Suprapubic skin (tissue), 4 donors: Measurements from ENCODE around the gene NPTXR. TPM values are rescaled to one million over a fixed set of nuclear protein-coding genes. Genes with fewer than 3 reads are reported as not detected.

Source experiments
- DNase-seq, 2 donors: peaks; one replicate each; pipeline ENCODE4 v3.0.0-alpha.2; 2019; ENCODE audit warnings: low spot score in 2 of 2
- H3K27ac ChIP-seq: fragments of 200-600 bp; sonication (generic); one replicate; pipeline ENCODE4 v1.5.1; 2019
- H3K27me3 ChIP-seq: fragments of 200-600 bp; sonication (generic); one replicate; pipeline ENCODE4 v1.5.1; 2019
- H3K36me3 ChIP-seq: fragments of 200-600 bp; sonication (generic); one replicate; pipeline ENCODE4 v1.5.1; 2019
- H3K4me1 ChIP-seq: fragments of 200-600 bp; sonication (generic); one replicate; pipeline ENCODE4 v1.5.1; 2019
- H3K4me3 ChIP-seq: fragments of 200-600 bp; sonication (generic); one replicate; pipeline ENCODE4 v1.5.1; 2019; ENCODE audit warnings: mild to moderate bottlenecking
- H3K9me3 ChIP-seq: fragments of 200-600 bp; sonication (generic); one replicate; pipeline ENCODE4 v1.5.1; 2019
- EP300 ChIP-seq: sonication (generic); formaldehyde crosslinking; IDR thresholded peaks from one replicate; pipeline ENCODE4 v1.6.1; 2017; ENCODE audit warnings: antibody characterized with exemption
- POLR2A ChIP-seq, 2 donors: fragments of 450-650 bp; IDR thresholded peaks; one replicate each; pipeline ENCODE4 v1.6.1; 2017; ENCODE audit warnings: antibody characterized with exemption in 2 of 2, mild to moderate bottlenecking in 2 of 2, moderate library complexity in 2 of 2
- POLR2AphosphoS5 ChIP-seq, 3 donors: sonication (generic); formaldehyde crosslinking; IDR thresholded peaks; one replicate each; pipeline ENCODE4 v1.6.1; 2017; ENCODE audit warnings: antibody characterized with exemption in 3 of 3
- WGBS: methylation state at CpG from one replicate; pipeline ENCODE4 v1.1.5; 2018; 5-methylcytosine and 5-hydroxymethylcytosine counted together
- total RNA-seq, 4 donors: library from RNA; depleted of rRNA; stranded (reverse); fragments of >200 nt; gene quantifications; one replicate each; pipeline ENCODE4 v1.1.0, GENCODE V29; 2016
- TF ChIP-seq, protein P1 (sequence below), 2 donors: fragments of 200-600 bp in 1 of 2; fragments of 450-650 bp in 1 of 2; sonication (generic) in 1 of 2; IDR thresholded peaks; one replicate each; pipeline ENCODE4 v1.5.1; 2016 to 2019; ENCODE audit warnings: antibody characterized with exemption in 2 of 2, mild to moderate bottlenecking in 1 of 2, moderate library complexity in 1 of 2

The NPTXR gene
- total RNA-seq, 4 donors from 2014 or later, result 1.0 to 2.4 (median 2.1) TPM

DNA sequence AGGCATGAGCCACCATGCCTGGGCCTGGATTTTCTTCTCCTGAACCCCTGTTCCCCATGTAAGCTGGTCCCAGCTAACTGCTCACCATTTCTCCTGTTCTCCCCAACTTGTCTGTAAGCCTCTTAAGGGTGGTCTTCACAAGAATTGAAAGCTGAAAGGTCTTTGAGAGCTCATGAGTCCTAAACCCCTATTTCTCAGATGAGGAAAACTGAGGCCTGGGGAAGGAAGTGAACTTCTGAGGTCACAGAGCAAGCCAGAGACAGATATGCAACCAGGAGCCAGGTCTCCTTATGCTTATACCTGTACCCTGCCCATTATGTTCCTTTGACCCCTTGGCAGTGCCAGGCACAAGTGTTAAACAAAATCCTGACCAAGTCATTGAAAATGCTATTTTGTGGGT lies 16.3 kb downstream of the NPTXR start:
- Histone ChIP-seq H3K27me3 (no peaks in the 10 kb centered on the region), H3K9me3 (no peaks in the 10 kb centered on the region), H3K27ac (no peak overlapping the region), H3K36me3 (no peaks in the 10 kb centered on the region), H3K4me3 (no peak overlapping the region), H3K4me1 (no peaks in the 10 kb centered on the region)
- TF ChIP-seq, protein P1, sequence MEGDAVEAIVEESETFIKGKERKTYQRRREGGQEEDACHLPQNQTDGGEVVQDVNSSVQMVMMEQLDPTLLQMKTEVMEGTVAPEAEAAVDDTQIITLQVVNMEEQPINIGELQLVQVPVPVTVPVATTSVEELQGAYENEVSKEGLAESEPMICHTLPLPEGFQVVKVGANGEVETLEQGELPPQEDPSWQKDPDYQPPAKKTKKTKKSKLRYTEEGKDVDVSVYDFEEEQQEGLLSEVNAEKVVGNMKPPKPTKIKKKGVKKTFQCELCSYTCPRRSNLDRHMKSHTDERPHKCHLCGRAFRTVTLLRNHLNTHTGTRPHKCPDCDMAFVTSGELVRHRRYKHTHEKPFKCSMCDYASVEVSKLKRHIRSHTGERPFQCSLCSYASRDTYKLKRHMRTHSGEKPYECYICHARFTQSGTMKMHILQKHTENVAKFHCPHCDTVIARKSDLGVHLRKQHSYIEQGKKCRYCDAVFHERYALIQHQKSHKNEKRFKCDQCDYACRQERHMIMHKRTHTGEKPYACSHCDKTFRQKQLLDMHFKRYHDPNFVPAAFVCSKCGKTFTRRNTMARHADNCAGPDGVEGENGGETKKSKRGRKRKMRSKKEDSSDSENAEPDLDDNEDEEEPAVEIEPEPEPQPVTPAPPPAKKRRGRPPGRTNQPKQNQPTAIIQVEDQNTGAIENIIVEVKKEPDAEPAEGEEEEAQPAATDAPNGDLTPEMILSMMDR (IDR thresholded peaks at IDR 0.05), result no peak
- TF ChIP-seq EP300 (no peak), POLR2A (IDR thresholded peaks at IDR 0.05) (no peak), POLR2AphosphoS5 (IDR thresholded peaks at IDR 0.05) (no peak)
- DNase-seq, result no peak

DNA sequence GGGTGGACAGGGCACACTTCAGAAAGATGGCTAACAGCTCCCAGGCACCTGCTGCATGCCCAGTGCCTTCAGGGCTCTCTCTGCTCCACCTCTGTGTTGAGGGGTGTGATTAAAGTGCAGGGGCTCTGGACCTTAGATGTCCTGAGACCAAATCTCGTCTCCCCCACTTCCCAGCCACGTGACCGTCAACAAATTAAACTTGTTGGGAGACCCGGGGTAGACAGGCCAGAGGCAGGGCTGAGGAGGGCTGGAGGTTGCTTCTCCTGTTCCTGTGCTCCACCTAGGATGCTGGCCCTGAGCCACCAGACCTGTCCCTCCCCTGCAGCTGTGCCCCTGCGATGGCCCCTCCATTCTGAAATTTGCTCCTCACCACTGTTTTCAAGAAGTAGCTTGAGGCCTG lies 17.0 kb downstream of the NPTXR start:
- Histone ChIP-seq H3K9me3 (no peaks in the 10 kb centered on the region), H3K4me3 (no peak overlapping the region), H3K27me3 (no peaks in the 10 kb centered on the region), H3K27ac (no peak overlapping the region), H3K4me1 (no peaks in the 10 kb centered on the region), H3K36me3 (no peaks in the 10 kb centered on the region)
- TF ChIP-seq POLR2A (IDR thresholded peaks at IDR 0.05) (no peak), POLR2AphosphoS5 (IDR thresholded peaks at IDR 0.05) (no peak), EP300 (no peak)
- TF ChIP-seq, protein P1 (IDR thresholded peaks at IDR 0.05), result no peak
- no peak for DNase-seq
- 81% methylated on average over 5 of the region's 5 CpGs for WGBS

DNA sequence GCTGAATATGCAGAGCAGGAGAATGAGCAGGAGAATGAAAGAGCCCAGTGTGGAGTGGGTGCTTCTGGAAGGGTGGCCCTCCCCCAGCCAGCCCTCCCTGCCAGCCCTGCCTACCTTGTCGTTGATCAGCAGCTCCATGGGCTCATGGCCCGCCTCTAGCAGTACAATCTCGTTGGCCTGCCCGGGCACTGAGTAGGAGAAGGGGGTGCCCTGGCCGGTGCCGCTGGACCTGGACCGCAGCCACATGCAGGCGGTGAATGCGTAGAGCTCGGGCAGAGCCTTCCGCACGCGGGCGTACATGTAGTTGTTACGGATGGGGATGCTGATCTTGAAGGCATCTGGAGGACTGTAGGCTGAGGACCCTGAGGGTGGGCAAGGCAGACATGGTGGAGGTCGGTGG lies 17.4 kb downstream of the NPTXR start:
- Histone ChIP-seq H3K27ac (no peak overlapping the region), H3K4me1 (no peaks in the 10 kb centered on the region), H3K9me3 (no peaks in the 10 kb centered on the region), H3K27me3 (no peaks in the 10 kb centered on the region), H3K4me3 (no peak overlapping the region), H3K36me3 (no peaks in the 10 kb centered on the region)
- WGBS, result 90% methylated on average over 13 of the region's 16 CpGs
- no peak for TF ChIP-seq EP300
- TF ChIP-seq POLR2A (IDR thresholded peaks at IDR 0.05), result no peak
- TF ChIP-seq, protein P1 (IDR thresholded peaks at IDR 0.05), result no peak
- no peak for TF ChIP-seq POLR2AphosphoS5 (IDR thresholded peaks at IDR 0.05)
- no peak for DNase-seq

DNA sequence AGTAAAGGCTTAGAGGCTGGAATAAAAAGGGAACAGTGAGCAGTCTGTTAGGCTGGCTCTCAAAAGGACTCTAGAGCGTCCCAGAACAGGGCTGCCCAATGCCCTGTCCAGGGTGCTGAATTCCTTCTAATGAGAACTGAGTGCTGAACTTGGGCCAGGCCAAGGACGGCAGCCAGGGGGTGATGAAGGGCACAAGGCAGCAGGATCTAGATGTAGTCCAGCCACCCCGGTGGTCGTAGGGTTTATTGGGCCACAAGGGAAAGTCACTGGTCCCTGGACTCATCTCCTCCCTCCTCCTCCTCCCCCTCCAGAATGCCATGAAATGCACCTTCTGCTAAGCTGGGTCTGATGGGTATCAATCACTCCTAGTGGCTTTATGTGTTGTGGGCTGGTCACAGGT lies 19.2 kb downstream of the NPTXR start:
- H3K27ac ChIP-seq, result no peak overlapping the region
- H3K9me3 ChIP-seq, result no peaks in the 10 kb centered on the region
- no peak for DNase-seq
- no peaks in the 10 kb centered on the region for H3K4me1 ChIP-seq
- no peaks in the 10 kb centered on the region for H3K27me3 ChIP-seq
- TF ChIP-seq POLR2A (IDR thresholded peaks at IDR 0.05) (no peak), POLR2AphosphoS5 (IDR thresholded peaks at IDR 0.05) (no peak), EP300 (no peak)
- TF ChIP-seq, protein P1 (IDR thresholded peaks at IDR 0.05), result peak in 1 of 2 donors; percentile 27
- 4% methylated on average over 4 of the region's 4 CpGs for WGBS
- no peak overlapping the region for H3K4me3 ChIP-seq
- no peaks in the 10 kb centered on the region for H3K36me3 ChIP-seq

DNA sequence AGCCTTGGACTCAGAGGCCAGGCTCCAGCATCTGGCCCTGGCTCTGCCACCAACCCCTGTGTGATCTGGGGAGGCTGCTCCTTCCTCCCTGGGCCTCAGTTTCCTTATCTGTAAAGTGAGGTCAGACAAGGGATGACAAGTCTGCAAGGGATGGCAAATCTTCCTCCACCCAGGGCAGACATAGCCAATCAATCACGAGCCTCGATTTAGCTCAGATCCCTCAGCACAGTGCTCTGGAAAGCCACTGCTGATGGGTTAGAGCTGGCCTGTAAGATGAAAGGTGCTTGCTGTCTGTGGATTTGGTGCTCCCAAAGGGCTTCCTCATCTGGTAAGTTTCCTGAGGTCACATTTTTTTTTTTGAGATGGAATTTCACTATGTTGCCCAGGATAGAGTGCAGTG lies 20.2 kb downstream of the NPTXR start:
- Histone ChIP-seq H3K27ac (no peak overlapping the region), H3K4me1 (no peaks in the 10 kb centered on the region), H3K4me3 (no peak overlapping the region), H3K9me3 (no peaks in the 10 kb centered on the region), H3K36me3 (no peaks in the 10 kb centered on the region), H3K27me3 (peaks cover 6% of the 10 kb centered on the region)
- WGBS, result 100% methylated on average over 2 of the region's 2 CpGs
- no peak for TF ChIP-seq POLR2AphosphoS5 (IDR thresholded peaks at IDR 0.05)
- no peak for DNase-seq

DNA sequence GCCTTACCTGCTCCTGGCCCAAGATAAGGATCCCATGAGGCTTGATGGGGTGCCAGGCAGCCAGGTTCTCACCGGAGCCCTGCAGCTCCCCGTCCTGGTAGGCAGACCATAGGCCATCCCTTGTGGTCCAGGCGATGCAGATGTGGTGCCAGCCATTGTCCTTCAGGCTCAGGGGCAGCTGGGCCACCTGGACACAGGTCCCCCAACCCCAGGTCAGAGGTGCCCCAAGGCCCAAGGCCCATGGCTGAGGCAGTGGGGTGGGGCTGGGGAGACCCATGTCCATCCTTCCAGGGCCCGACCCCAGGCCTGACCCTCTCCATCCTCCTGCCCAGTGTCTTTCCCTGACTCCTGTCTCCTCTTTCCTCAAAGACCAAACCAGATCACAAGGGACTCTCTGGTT lies 20.8 kb downstream of the NPTXR start:
- Histone ChIP-seq H3K27me3 (peaks cover 9% of the 10 kb centered on the region), H3K4me3 (no peak overlapping the region), H3K27ac (no peak overlapping the region), H3K4me1 (no peaks in the 10 kb centered on the region), H3K9me3 (no peaks in the 10 kb centered on the region), H3K36me3 (no peaks in the 10 kb centered on the region)
- WGBS, result 92% methylated on average over 4 of the region's 4 CpGs
- DNase-seq, result no peak
- TF ChIP-seq POLR2AphosphoS5 (IDR thresholded peaks at IDR 0.05) (no peak), POLR2A (IDR thresholded peaks at IDR 0.05) (no peak), EP300 (no peak)
- TF ChIP-seq, protein P1 (IDR thresholded peaks at IDR 0.05), result no peak
